Upper lobe of left lung (tissue), 6 donors: ENCODE measurements around the gene EXOC4. TPM values are rescaled to one million over a fixed set of nuclear protein-coding genes. Genes with fewer than 3 reads are reported as not detected.

Experiments used
- ATAC-seq, 2 donors: fragments of 200-7000 bp; cut with Tn5 transposase; one replicate each; pipeline ENCODE4 v1.9.1; 2022; ENCODE audit warnings: mild to moderate bottlenecking in 2 of 2, moderate library complexity in 2 of 2; ENCODE audit not compliant: low FRiP score in 2 of 2
- DNase-seq, 2 donors: peaks; one replicate each; pipeline ENCODE4 v3.0.0-alpha.2; 2019 to 2020
- H3K27ac ChIP-seq, 4 donors: fragments of 200-600 bp; sonication (generic); one replicate each; pipeline ENCODE4 v1.5.1; 2016 to 2019
- H3K27me3 ChIP-seq, 4 donors: fragments of 200-600 bp; sonication (generic); one replicate each; pipeline ENCODE4 v1.5.1; 2017 to 2019
- H3K36me3 ChIP-seq, 4 donors: fragments of 200-600 bp; sonication (generic); one replicate each; pipeline ENCODE4 v1.5.1; 2016 to 2019
- H3K4me1 ChIP-seq, 4 donors: fragments of 200-600 bp; sonication (generic); one replicate each; pipeline ENCODE4 v1.5.1; 2018 to 2019
- H3K4me3 ChIP-seq, 4 donors: fragments of 200-600 bp; sonication (generic); one replicate each; pipeline ENCODE4 v1.5.1; 2017 to 2019; ENCODE audit warnings: mild to moderate bottlenecking in 2 of 4, moderate library complexity in 1 of 4
- H3K9me3 ChIP-seq, 4 donors: fragments of 200-600 bp; sonication (generic); one replicate each; pipeline ENCODE4 v1.5.1; 2018 to 2019
- EP300 ChIP-seq, 4 donors: sonication (generic); formaldehyde crosslinking; IDR thresholded peaks; one replicate each; pipeline ENCODE4 v1.5.1; 2017; ENCODE audit warnings: antibody characterized with exemption in 4 of 4, control low read depth in 2 of 4
- POLR2A ChIP-seq, 4 donors: fragments of 450-650 bp; IDR thresholded peaks; one replicate each; pipeline ENCODE4 v1.5.1; 2016 to 2017; ENCODE audit warnings: antibody characterized with exemption in 4 of 4, mild to moderate bottlenecking in 2 of 4
- POLR2AphosphoS5 ChIP-seq, 2 donors: sonication (generic); formaldehyde crosslinking; IDR thresholded peaks; one replicate each; pipeline ENCODE4 v1.5.1; 2017; ENCODE audit warnings: antibody characterized with exemption in 2 of 2
- WGBS, 2 donors: methylation state at CpG; one replicate each; pipeline ENCODE4 v1.1.5; 2017 to 2018; 5-methylcytosine and 5-hydroxymethylcytosine counted together
- total RNA-seq, 6 donors: library from RNA; depleted of rRNA in 4 of 6; stranded (reverse); fragments of >200 nt in 4 of 6; gene quantifications; one replicate each; pipeline versions ENCODE4 v1.1.0 to v1.2.1, GENCODE V29; 2016 to 2021
- TF ChIP-seq, protein P1 (sequence below), 6 experiments: fragments of 450-650 bp in 4 of 6; fragments of 200-600 bp in 2 of 6; sonication (generic) in 2 of 6; IDR thresholded peaks; one replicate each; pipeline ENCODE4 v1.5.1; 2016 to 2019; ENCODE audit warnings: antibody characterized with exemption in 6 of 6
- donor health status: DM: no; HTN: no; CAD: no; lungs with moderate emphysema.
- donor health status: DM: no; HTN: yes; CAD: no; lungs with severe emphysema.

Gene EXOC4
- total RNA-seq, 6 donors from 2014 or later = 56.3 to 325 (median 99.4) TPM

DNA sequence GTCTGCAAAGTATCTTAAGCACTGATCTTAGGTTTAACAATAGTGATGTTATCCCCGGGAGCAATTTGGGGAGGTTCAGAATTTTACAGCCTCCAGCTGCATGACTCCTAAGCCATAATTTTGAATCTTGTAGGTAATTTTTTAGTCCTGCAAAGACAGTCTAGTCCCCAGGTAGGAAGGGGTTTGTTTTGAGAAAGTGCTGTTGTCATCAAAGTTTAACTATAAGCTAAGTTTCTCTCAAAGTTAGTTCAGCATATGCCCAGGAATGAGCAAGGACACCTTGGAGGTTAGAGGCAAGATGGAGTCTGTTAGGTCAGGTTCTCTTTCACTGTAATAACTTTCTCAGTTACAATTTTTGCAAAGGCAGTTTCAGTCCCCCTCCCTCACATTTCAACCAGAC, 795.3 kb downstream of the EXOC4 start:
- 94 to 100% methylated on average over 1 of the region's 1 CpG for WGBS, 2 donors
- TF ChIP-seq, protein P1, sequence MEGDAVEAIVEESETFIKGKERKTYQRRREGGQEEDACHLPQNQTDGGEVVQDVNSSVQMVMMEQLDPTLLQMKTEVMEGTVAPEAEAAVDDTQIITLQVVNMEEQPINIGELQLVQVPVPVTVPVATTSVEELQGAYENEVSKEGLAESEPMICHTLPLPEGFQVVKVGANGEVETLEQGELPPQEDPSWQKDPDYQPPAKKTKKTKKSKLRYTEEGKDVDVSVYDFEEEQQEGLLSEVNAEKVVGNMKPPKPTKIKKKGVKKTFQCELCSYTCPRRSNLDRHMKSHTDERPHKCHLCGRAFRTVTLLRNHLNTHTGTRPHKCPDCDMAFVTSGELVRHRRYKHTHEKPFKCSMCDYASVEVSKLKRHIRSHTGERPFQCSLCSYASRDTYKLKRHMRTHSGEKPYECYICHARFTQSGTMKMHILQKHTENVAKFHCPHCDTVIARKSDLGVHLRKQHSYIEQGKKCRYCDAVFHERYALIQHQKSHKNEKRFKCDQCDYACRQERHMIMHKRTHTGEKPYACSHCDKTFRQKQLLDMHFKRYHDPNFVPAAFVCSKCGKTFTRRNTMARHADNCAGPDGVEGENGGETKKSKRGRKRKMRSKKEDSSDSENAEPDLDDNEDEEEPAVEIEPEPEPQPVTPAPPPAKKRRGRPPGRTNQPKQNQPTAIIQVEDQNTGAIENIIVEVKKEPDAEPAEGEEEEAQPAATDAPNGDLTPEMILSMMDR (IDR thresholded peaks at IDR 0.05) = no peak
- no peak for TF ChIP-seq EP300 (IDR thresholded peaks at IDR 0.05)
- TF ChIP-seq POLR2A (IDR thresholded peaks at IDR 0.05) = no peak
- no peak for TF ChIP-seq POLR2AphosphoS5 (IDR thresholded peaks at IDR 0.05)

DNA sequence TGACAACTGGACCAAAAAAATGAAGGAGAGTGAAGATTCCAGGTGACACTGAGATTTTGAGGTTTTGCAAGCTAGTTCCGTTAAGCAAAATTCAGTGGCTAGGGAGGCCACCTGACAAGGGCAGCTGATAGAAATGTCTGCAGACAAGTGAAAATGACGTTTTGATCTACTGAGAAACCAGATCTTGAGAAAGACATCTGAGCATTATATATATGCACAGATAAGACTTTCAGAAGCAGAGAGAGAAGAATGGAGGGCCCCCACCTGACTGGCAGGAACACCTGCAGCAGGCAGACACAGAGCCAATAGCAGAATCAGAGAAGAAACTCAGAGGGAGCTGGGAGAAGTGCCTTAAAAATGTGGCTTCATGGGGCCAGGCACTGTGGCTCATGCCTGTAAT, 798.1 kb downstream of the EXOC4 start:
- TF ChIP-seq POLR2AphosphoS5 (IDR thresholded peaks at IDR 0.05) (no peak), EP300 (IDR thresholded peaks at IDR 0.05) (no peak), POLR2A (IDR thresholded peaks at IDR 0.05) (no peak)
- TF ChIP-seq, protein P1 (IDR thresholded peaks at IDR 0.05) = no peak

More for the DNA sequence above, 795.3 kb downstream of the EXOC4 start:
- ATAC-seq = no peak
- H3K4me3 ChIP-seq = no peak overlapping the region
- no peak for DNase-seq
- no peak overlapping the region for H3K27ac ChIP-seq
- no peaks in the 10 kb centered on the region for H3K4me1 ChIP-seq
- no peaks in the 10 kb centered on the region for H3K27me3 ChIP-seq
- H3K9me3 ChIP-seq = peaks cover 0 to 3% (median 0%) of the 10 kb centered on the region in 4 donors
- H3K36me3 ChIP-seq = no peaks in the 10 kb centered on the region

DNA sequence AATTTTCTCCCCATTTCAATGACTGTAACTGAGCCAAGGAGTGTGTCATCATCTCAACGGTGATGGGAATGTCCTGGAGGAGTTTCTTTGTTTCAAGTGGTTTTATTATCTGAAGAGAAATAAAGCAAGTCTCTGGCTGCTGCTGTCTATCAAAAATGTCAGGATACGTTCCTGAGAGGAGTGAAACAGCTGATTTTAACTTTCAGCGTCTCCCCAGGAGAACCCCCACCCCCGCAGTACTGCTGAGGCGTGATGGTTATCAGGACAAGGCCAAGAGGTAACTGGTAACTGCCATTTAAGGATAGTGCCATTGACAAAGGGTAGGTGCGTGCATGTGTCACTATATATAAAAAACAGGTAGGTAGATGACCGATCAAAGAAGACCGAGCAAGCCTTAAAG, 803.9 kb downstream of the EXOC4 start:
- WGBS, 2 donors = 91% methylated on average over 8 of the region's 8 CpGs
- DNase-seq (no peak), ATAC-seq (no peak)
- Histone ChIP-seq H3K9me3 (no peaks in the 10 kb centered on the region), H3K27me3 (no peaks in the 10 kb centered on the region), H3K4me1 (no peaks in the 10 kb centered on the region), H3K4me3 (no peak overlapping the region), H3K27ac (no peak overlapping the region), H3K36me3 (no peaks in the 10 kb centered on the region)
- TF ChIP-seq EP300 (IDR thresholded peaks at IDR 0.05) (no peak), POLR2A (IDR thresholded peaks at IDR 0.05) (no peak), POLR2AphosphoS5 (IDR thresholded peaks at IDR 0.05) (no peak)
- TF ChIP-seq, protein P1 (IDR thresholded peaks at IDR 0.05) = no peak

More for the DNA sequence above, 798.1 kb downstream of the EXOC4 start:
- ATAC-seq (no peak), DNase-seq (no peak)
- no peaks in the 10 kb centered on the region for H3K36me3 ChIP-seq
- H3K27me3 ChIP-seq = no peaks in the 10 kb centered on the region
- no peaks in the 10 kb centered on the region for H3K4me1 ChIP-seq
- peaks cover 0 to 3% (median 0%) of the 10 kb centered on the region in 4 donors for H3K9me3 ChIP-seq
- no peak overlapping the region for H3K27ac ChIP-seq
- WGBS, 2 donors = 88 to 89% methylated on average over 2 of the region's 2 CpGs
- H3K4me3 ChIP-seq = no peak overlapping the region

DNA sequence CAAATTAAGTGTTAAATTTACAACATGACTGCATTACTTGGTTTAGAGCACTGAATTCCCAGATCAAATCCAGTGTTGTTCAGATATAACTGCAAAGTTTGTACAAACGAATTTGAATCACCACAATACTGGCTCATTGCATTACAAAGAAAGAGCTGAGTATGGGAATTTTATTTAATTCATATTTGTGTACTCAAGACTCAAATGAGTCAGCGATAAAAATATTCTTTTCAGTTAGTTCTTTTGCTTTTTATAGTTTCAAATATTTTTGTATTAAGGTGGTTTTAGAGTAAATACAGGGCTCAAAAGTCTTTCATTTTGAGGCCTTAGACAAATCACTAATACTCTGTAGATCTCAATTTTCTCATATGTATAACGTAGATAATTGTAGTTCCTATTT, 805.6 kb downstream of the EXOC4 start:
- Histone ChIP-seq H3K9me3 (no peaks in the 10 kb centered on the region), H3K4me3 (no peak overlapping the region), H3K4me1 (no peaks in the 10 kb centered on the region), H3K27ac (no peak overlapping the region), H3K27me3 (no peaks in the 10 kb centered on the region), H3K36me3 (peaks cover 0 to 3% (median 0%) of the 10 kb centered on the region in 4 donors)
- WGBS, 2 donors = 90 to 91% methylated on average over 3 of the region's 3 CpGs
- no peak for DNase-seq
- TF ChIP-seq EP300 (IDR thresholded peaks at IDR 0.05) (no peak), POLR2AphosphoS5 (IDR thresholded peaks at IDR 0.05) (no peak), POLR2A (IDR thresholded peaks at IDR 0.05) (no peak)
- TF ChIP-seq, protein P1 (IDR thresholded peaks at IDR 0.05) = no peak
- no peak for ATAC-seq

GRCh38 chr7:134058980-134059379, 806.1 kb downstream of the EXOC4 start:
- WGBS, 2 donors = 86% methylated on average over 4 of the region's 4 CpGs

More at GRCh38 chr7:134058980-134059379, 806.1 kb downstream of the EXOC4 start:
- Histone ChIP-seq H3K4me3 (no peak overlapping the region), H3K9me3 (no peaks in the 10 kb centered on the region), H3K27ac (no peak overlapping the region), H3K36me3 (peaks cover 0 to 3% (median 0%) of the 10 kb centered on the region in 4 donors), H3K27me3 (no peaks in the 10 kb centered on the region), H3K4me1 (no peaks in the 10 kb centered on the region)
- no peak for TF ChIP-seq POLR2A (IDR thresholded peaks at IDR 0.05)
- TF ChIP-seq, protein P1 (IDR thresholded peaks at IDR 0.05) = no peak
- TF ChIP-seq EP300 (IDR thresholded peaks at IDR 0.05) = no peak
- TF ChIP-seq POLR2AphosphoS5 (IDR thresholded peaks at IDR 0.05) = no peak
- DNase-seq (no peak), ATAC-seq (no peak)
